ENCODE results near the gene HOXA10. TPM values are rescaled to one million over a fixed set of nuclear protein-coding genes. Genes with fewer than 3 reads are reported as not detected.

Gene HOXA10
- total RNA-seq, 1 donor from 2014 or later, result 36.7 TPM

- no peak for TF ChIP-seq CTCF (conservative IDR thresholded peaks at IDR 0.05; ENCODE audit: low read depth, low read length)
- DNase-seq (ENCODE audit: low read depth), result no peak
- H3K4me3 ChIP-seq (ENCODE audit: low read depth, low read length), result no peak overlapping the region
Observed at GRCh38 chr7:27132978-27133377, 41.1 kb downstream of the HOXA10 start.

- DNase-seq (ENCODE audit: low read depth), result no peak
- no peak for TF ChIP-seq CTCF (conservative IDR thresholded peaks at IDR 0.05; ENCODE audit: low read depth, low read length)
- no peak overlapping the region for H3K4me3 ChIP-seq (ENCODE audit: low read depth, low read length)
Observed at GRCh38 chr7:27132214-27132613, 41.9 kb downstream of the HOXA10 start.

- peak overlapping the region; percentile 72 for H3K4me3 ChIP-seq (ENCODE audit: low read depth, low read length)
- no peak for TF ChIP-seq CTCF (conservative IDR thresholded peaks at IDR 0.05; ENCODE audit: low read depth, low read length)
- no peak for DNase-seq (ENCODE audit: low read depth)
Observed at GRCh38 chr7:27131390-27131819, 42.7 kb downstream of the HOXA10 start.

- peak within 1 kb of the TSS; percentile 72 for H3K4me3 ChIP-seq (ENCODE audit: low read depth, low read length)
- TF ChIP-seq CTCF (conservative IDR thresholded peaks at IDR 0.05; ENCODE audit: low read depth, low read length), result no peak
- DNase-seq (ENCODE audit: low read depth), result no peak
Observed at GRCh38 chr7:27130540-27131389, 43.4 kb downstream of the HOXA10 start, which contains the start of gene HOXA4. TSS of gene HOXA4 (minus strand) at chr7:27130757. CDS start at chr7:27130733, 24 bp downstream.

GRCh38 chr7:27129729-27130539, 44.2 kb downstream of the HOXA10 start:
- TF ChIP-seq CTCF (conservative IDR thresholded peaks at IDR 0.05; ENCODE audit: low read depth, low read length), result peak; percentile 41
- peak overlapping the region; percentile 72 for H3K4me3 ChIP-seq (ENCODE audit: low read depth, low read length)
- DNase-seq (ENCODE audit: low read depth), result no peak

- TF ChIP-seq CTCF (conservative IDR thresholded peaks at IDR 0.05; ENCODE audit: low read depth, low read length), result no peak
- H3K4me3 ChIP-seq (ENCODE audit: low read depth, low read length), result peak overlapping the region; percentile 72
- no peak for DNase-seq (ENCODE audit: low read depth)
Observed at GRCh38 chr7:27128776-27129728, 45.1 kb downstream of the HOXA10 start.
